Mammary epithelial cell (primary cell): ENCODE measurements around the gene LY6G5B.

Source experiments
- CTCF ChIP-seq, 2 donors: IDR thresholded peaks in 1 of 2; conservative IDR thresholded peaks in 1 of 2; 2 replicates each; pipeline ENCODE4 v1.5.1; 2011 to 2012; ENCODE audit warnings: inconsistent platforms in 2 of 2, low read length in 2 of 2, mild to moderate bottlenecking in 2 of 2, control low read depth in 1 of 2, low read depth in 1 of 2; ENCODE audit not compliant: insufficient read depth in 1 of 2; ENCODE audit errors: extremely low read depth in 1 of 2
- EZH2 ChIP-seq: IDR thresholded peaks from 2 replicates; pipeline ENCODE4 v1.6.1; 2012; ENCODE audit warnings: low read length, inconsistent platforms, borderline replicate concordance

- TF ChIP-seq CTCF (conservative IDR thresholded peaks at IDR 0.05 in 1 of 2, IDR thresholded peaks at IDR 0.05 in 1 of 2; ENCODE audit: extremely low read depth in 1 of 2, insufficient read depth in 1 of 2, low read depth in 1 of 2, low read length in 2 of 2) (no peak), EZH2 (no peak)
Observed at GRCh38 chr6:31692886-31693285, 23.1 kb downstream of the LY6G5B start.
